Ishikawa (cell line): ENCODE measurements around the gene TECTB.

ENCODE experiments used
- CEBPB ChIP-seq: IDR thresholded peaks from 2 replicates; pipeline ENCODE4 v1.6.1; 2012
- CREB1 ChIP-seq: IDR thresholded peaks from 2 replicates; pipeline ENCODE4 v1.6.1; 2012; ENCODE audit warnings: low read depth
- EGR1 ChIP-seq: IDR thresholded peaks from 2 replicates; pipeline ENCODE4 v1.6.1; 2012
- EP300 ChIP-seq: IDR thresholded peaks from 2 replicates; pipeline ENCODE4 v1.6.1; 2012; ENCODE audit warnings: borderline replicate concordance
- FOXM1 ChIP-seq: IDR thresholded peaks from 2 replicates; pipeline ENCODE4 v1.6.1; 2012; ENCODE audit warnings: low read depth, borderline replicate concordance
- NFIC ChIP-seq: IDR thresholded peaks from 2 replicates; pipeline ENCODE4 v1.6.1; 2012
- RAD21 ChIP-seq: IDR thresholded peaks from 2 replicates; pipeline ENCODE4 v1.6.1; 2012; ENCODE audit warnings: low read depth
- REST ChIP-seq: IDR thresholded peaks from 2 replicates; pipeline ENCODE4 v1.6.1; 2012; ENCODE audit warnings: low read depth, mild to moderate bottlenecking
- TAF1 ChIP-seq: IDR thresholded peaks from 2 replicates; pipeline ENCODE4 v1.6.1; 2012; ENCODE audit warnings: low read depth, mild to moderate bottlenecking
- YY1 ChIP-seq: IDR thresholded peaks from 2 replicates; pipeline ENCODE4 v1.6.1; 2012; ENCODE audit warnings: low read depth

GRCh38 chr10:112333452-112333851 lies 50.3 kb downstream of the TECTB start:
- TF ChIP-seq TAF1 = no peak
- no peak for TF ChIP-seq RAD21
- no peak for TF ChIP-seq CREB1
- TF ChIP-seq EGR1 = no peak
- TF ChIP-seq REST = no peak
- no peak for TF ChIP-seq CEBPB
- TF ChIP-seq NFIC = no peak
- no peak for TF ChIP-seq EP300
- no peak for TF ChIP-seq YY1
- no peak for TF ChIP-seq FOXM1
